HG02623 (cell line): ENCODE data around the gene LTB4R2.
"Not testable (repeated sequence)": the region's sequence is repeated elsewhere in the genome, so short reads cannot be mapped to it uniquely, and the experiment has no call there.

Source experiments
- ATAC-seq: cut with Tn5 transposase; IDR thresholded peaks from one replicate; pipeline ENCODE4 v1.9.1; 2021; ENCODE audit warnings: moderate library complexity; ENCODE audit not compliant: unreplicated experiment

LTB4R2 gene

GRCh38 chr14:24315807-24316596 lies 6.1 kb downstream of the LTB4R2 start:
- ATAC-seq, result no peak

- ATAC-seq, result no peak
Observed at GRCh38 chr14:24316597-24316950, 6.6 kb downstream of the LTB4R2 start.

DNA sequence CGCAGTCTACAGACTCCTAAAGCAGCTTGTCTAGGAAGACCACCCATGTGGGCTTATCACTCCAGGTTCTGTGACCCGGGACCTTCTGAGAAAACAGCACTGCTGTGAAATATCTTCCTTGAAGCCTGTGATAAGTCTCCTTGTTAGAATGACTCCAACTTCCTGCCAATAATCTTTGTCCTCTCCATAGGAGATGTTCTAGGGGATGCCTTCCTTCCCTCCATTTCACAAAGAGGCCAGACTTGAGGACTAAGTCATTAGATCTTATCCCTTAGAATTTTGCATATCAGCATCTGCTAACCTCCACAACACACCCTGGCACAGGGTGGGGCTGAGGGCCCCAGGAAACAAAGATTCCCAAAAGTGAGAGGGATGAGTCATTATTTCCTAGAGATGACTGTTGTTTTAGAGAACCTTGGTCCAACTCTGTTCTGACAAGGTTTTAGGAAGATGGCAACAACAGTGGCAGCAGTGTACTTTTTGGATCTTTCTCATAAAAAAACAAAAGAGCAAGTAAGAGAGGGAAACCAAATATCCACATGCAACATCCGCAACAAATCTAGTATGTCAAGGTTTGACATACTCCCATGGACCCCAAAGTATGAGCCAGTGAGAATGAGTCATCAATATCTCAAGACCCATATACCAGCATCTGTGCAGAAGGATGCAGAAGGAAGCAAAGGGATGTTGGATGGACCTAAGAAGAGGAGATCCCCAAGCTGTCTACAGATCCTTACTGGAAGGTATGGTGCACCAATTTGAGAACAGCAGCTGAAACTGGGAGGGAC lies 7.4 kb downstream of the LTB4R2 start:
- ATAC-seq, result no peak

DNA sequence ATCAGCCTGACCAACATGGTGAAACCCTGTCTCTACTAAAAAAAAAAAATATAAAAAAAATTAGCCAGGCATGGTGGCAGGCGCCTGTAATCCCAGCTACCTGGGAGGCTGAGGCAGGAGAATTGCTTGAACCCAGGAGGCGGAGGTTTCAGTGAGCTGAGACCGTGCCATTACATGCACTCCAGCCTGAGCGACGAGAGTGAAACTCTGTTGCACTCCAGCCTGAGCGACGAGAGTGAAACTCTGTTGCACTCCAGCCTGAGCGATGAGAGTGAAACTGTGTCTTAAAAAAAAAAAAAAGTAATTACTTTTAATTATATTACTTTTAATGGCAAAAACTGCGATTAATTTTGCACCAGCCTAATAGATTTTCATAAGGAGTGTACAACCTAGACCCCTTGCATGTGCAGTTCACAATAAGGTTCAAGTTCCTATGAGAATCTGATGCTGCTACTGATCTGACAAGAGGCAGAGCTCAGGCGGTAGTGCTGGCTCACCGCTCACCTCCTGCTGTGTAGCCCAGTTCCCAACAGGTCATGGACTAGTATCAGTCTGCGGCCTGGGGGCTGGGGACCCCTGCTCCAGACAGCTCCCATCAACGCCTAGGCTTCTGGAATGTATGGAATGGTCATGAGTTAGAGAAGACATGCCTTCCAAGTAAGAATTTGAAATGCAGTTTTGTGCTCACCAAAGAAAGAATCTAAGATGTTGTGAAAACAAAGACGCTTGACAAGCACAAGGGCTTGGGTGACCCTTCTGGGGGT lies 11.5 kb downstream of the LTB4R2 start:
- no peak for ATAC-seq

DNA sequence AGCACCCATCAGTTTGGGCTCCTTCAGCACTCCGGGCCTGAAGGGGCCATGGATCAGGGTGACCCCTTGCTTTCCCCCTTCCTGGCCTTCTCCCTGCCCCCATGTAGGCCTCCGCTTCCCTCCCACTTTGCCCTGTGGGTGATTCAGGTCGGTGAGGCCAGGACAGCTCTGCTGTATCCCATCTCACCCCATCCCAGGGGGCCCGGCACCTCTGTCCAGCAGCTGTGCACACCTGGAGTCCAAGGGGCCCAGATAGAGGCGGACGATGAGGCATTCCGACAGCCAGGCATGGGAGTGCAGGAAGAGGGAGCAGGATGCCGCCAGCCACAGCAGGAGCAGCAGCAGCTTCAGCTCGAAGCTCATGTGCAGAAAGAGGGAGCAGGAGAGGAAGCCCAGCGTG lies 12.7 kb downstream of the LTB4R2 start:
- no peak for ATAC-seq

- no peak for ATAC-seq
Observed at GRCh38 chr14:24323341-24323740, 13.4 kb downstream of the LTB4R2 start.

GRCh38 chr14:24324024-24324423 lies 14.1 kb downstream of the LTB4R2 start:
- ATAC-seq, result no peak

GRCh38 chr14:24325041-24325530 lies 15.1 kb downstream of the LTB4R2 start:
- no peak for ATAC-seq

DNA sequence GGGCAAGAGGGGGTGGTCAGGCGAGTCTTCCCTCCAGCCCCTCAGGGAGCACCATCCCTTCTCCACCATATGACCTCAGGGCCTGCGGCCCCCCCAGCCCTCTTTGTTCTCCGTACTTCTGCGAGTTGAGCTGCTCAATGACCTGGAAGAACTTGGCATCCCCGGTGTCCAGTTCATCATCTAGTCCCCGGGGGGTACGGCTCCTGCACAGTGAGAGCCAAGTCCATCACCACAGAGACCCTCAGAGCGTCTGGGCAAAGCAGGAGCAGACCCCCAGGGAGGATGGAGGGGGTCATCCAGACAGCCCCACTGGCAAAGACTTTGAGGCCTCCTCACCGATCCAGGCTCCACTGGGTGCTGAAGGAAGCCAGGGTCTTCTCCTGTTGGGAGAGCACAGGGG lies 16.0 kb downstream of the LTB4R2 start:
- no peak for ATAC-seq

DNA sequence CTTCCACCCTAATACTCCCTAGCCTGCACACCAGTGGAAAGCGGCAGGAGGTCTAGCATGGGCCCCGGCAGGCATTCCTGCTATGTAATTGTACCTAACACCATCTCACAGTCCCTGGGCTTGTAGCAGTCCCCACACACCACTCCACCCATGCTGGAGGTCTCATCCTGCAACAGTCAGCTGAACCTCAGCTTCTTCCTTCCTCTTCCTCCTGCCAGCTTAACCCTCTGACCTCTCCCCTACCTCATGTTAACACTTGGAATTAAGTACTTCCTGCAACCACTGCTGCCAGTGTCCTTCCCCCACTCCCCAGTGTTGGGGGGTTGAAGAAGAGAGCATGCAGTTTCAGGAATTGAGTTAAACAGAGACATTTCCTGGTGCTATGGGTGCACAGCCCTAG lies 17.4 kb downstream of the LTB4R2 start:
- ATAC-seq, result no peak

DNA sequence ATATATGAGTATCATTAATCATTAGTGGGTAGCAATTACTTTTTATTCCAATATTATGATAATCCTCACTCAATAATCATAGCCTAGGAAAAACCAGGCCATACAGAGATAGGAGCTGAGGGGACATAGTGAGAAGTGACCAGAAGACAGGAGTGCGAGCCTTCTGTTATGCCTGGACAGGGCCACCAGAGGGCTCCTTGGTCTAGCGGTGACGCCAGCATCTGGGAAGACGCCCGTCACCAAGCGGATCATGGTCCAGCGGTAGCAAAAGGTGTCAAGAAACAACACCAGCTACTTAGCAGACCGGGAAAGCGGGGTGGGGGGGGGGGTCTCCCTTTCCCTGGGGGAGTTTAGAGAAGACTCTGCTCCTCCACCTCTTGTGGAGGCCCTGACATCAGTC lies 18.0 kb downstream of the LTB4R2 start:
- not testable (repeated sequence) for ATAC-seq

DNA sequence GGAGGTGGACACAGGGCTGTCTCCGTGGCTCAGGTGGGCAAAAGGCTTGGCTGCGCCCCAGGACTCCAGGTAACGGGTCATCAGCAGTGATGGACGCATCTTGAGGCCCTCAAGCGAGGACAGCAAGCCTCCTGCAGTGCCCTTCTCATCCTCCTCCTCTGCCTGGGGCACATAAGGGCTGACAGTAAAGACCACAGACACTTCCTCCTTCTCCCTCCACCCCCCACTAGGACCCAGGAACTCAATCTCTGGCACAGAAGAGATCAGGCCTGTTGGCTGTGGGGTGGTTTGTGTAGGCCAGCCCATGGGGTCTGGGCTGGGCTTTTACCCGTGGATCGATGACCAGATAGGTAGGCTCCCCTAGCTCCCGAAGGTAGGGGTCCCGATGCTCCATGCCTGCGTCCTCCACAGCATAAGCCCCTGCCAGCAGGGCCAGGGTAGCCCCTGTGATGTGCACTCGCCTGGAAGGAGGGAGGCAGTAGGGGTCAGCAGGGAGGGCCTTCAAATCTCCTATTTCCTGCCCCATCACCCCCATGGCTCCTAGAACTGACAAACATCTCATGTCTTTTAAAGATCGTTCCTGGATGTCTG lies 19.2 kb downstream of the LTB4R2 start:
- ATAC-seq, result no peak

DNA sequence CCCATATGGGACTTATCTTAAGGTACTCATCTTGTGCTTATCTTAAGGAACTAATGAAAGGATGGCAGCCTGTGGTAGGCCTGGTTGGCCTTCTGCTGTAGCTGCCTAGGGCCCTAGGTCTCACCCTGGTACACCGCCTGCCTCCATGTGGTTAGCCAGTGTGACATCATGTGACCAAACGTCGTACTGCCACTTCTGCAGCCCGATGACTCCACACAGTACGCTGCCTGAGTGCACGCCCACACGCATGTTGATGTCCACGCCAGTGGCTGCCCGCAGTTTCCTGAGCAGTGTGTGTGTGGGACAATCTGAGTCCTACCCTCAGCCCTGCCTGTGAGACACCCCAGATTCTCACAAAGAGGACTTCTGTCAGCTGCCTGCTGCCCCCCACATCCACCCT lies 19.8 kb downstream of the LTB4R2 start:
- ATAC-seq, result no peak

- ATAC-seq, result no peak
Observed at GRCh38 chr14:24330973-24331674, 21.2 kb downstream of the LTB4R2 start.

GRCh38 chr14:24331731-24332267 lies 21.9 kb downstream of the LTB4R2 start:
- ATAC-seq, result no peak

DNA sequence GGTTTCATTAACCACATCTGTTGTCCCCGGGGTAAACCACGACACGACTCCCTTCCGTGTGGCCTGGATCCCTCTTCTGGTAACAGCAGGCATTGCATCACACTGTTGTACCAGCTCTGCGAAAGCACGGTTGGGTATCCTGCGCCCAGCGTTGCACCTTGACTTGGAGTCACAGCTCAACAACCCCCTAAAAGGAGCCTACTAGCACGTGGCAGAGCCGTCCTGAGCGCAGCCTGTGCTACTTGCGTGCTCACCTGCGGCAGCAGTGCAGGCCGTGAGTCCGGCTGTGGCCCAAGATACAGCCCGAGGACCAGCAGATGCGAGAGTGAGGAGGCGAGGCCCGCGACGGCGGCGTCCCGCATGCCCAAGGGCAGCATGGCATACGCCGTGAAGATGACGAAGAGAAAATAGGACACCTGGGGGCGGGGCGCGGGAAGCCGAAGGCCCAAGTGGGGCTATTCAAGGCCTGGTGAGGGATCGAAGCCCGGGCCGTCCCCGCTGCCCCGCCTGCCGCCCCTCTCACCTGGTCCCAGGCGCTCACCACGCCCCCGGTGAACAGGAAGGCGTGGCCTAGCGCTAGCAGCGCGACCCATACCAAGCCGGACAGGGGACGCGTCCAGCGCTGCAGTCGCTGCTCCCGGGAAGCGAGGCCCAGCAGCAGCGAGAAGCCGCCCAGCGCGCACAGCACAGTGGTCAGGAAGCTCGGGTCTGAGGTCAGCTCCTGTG lies 22.5 kb downstream of the LTB4R2 start:
- ATAC-seq, result peak; percentile 76

DNA sequence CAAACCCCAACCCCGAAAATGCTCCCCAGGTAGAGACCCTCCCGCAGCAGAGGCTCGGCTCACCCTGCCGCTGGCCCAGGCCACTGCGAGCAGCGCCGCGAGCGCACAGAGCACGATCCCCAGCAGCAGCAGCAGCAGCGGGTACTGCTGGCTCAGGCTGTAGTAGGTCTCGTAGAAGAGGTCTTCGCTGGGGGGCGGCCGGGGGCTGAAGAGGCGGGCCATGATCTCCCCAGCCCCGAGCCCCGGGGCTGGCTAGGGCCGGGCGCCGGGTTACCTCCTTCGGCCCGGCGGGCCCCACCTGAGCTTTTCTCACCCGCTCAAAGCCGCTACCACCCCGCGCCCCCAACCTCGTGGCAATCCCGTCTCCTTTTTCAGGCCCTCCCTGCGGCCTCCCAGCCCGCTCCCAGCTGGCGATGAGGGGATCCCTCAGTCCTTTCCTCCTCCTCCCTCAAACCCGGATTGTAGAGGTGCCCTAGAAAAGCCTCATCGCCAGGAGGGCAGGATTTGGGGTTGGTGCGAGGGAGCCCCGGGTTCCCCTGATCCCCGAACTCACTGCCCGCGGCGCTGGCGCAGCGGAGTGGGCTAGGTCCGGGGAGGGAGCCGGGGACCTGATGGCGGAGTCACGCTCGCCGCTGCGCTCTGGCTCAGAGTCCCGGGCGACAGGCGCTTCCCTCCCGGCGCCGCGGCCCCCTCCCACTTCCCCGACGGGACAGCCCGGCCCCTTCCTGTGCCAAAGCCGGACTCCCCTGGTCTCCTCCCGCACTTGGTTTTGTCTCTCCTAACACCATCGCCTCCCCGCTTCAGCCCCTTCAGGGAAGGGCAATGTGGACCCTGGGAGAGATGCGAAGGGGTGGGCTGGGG lies 24.7 kb downstream of the LTB4R2 start, which contains the start of gene ADCY4:
ADCY4 (minus strand) TSS at position 641 of the 861 bp plus-strand sequence; CDS start at position 222, 419 bp downstream.
- ATAC-seq, result no peak

DNA sequence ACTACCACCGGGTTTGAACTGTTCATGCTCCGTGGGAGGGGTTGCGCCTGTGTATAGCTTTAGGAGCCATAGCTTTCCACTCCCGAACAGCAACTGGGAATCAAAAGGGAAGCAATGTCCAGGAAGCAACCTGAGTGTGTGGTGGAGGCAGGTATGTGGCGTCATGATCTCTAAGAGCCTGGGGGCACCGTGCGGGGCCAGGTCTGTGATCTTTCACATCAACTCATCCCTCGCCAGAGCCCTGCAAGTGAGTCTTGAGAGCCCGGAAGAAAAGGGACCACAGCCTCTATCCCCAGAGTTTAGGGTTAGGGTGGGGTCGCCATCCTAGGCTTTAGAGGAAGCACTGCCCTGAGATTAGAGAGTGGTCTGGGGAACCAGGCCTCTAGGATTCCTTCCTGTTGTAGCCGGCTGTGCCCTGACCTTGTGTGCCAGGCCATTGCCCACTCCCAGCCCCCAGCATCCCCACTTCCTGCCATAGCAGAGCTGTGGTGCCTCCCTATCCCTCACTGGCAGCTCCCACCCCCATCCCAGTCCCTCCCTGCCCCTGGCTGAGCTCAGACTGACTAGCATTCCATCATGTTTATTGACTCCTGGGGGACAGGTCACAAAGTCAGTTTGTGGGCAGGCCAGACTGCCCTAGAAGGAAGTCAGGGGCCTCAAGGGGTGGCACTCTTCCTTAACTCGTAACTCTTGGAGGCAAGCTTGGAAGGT lies 25.7 kb downstream of the LTB4R2 start:
- ATAC-seq, result no peak
